ENCODE measurements around the gene RGS7BP. TPM values are rescaled to one million over a fixed set of nuclear protein-coding genes. Genes with fewer than 3 reads are reported as not detected.

The RGS7BP gene
- total and polyA plus RNA-seq, 2 experiments from 2014 or later = 0.75 to 0.77 TPM

DNA sequence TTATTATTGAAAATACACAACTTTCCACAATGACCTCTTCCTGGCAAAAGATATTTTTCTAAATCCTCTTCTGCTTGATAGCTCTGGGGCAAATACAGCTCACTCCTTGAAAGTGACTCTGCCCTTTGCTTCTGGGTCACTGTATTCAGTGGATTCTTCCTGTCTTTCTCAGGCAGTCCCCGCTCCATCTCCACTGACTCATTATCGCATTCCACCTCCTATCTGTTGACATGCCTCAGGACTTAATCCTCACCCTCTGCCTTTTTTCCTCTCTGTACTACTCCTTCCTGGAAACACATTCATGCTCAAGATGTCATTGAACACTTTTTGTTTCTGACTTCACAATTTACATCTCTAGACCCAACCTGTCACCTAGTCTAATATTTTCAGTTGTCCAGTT lies 8.4 kb upstream of the RGS7BP start:
- Histone ChIP-seq H3K4me2 (no peak overlapping the region), H3K27me3 (no peaks in the 10 kb centered on the region), H3K4me3 (no peak overlapping the region), H3K9me2 (replicated peaks; ENCODE audit: insufficient read depth) (no peaks in the 10 kb centered on the region), H3K79me2 (no peaks in the 10 kb centered on the region), H4K20me1 (ENCODE audit: insufficient read depth, poor library complexity, severe bottlenecking) (no peaks in the 10 kb centered on the region), H3K4me1 (ENCODE audit: insufficient read depth) (no peaks in the 10 kb centered on the region), H3K36me3 (replicated peaks; ENCODE audit: insufficient read depth, low read depth) (no peaks in the 10 kb centered on the region), H2AFZ (no peak overlapping the region), H3K27ac (no peak overlapping the region), H3K9me3 (ENCODE audit: low read depth) (no peaks in the 10 kb centered on the region)
- peak; percentile 46 for DNase-seq (ENCODE audit: low spot score)
- WGBS (ENCODE audit: low lambda C conversion rate, missing lambda C conversion rate) = 6% methylated on average over 2 of the region's 2 CpGs
- TF ChIP-seq CTCF (IDR thresholded peaks at IDR 0.05; ENCODE audit: poor library complexity) = no peak
- TF ChIP-seq EZH2phosphoT487 (IDR thresholded peaks at IDR 0.05; ENCODE audit: low read depth, severe bottlenecking, unreplicated experiment) = no peak
- no peak for TF ChIP-seq EZH2 (IDR thresholded peaks at IDR 0.05; ENCODE audit: borderline replicate concordance)

DNA sequence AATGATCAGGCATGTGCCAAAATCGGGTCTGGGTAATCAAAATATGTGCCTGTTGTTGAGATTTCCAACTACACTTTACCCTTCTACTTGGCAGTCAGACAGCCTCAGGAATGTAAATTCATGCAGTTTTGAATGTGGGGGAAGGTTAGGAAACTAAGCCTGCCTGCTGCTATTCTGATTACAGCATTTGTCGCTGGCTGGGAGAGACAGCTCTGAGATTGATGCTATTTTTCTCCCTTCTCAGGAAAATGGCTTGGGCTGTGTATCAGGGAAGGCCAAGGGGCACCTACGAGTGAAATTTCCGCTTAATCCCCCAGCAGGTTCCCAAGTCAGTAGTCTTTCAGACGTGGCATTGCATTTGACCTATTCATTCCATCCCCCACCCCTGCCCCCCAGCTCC lies 3.6 kb upstream of the RGS7BP start:
- Histone ChIP-seq H3K36me3 (replicated peaks; ENCODE audit: insufficient read depth, low read depth) (no peaks in the 10 kb centered on the region), H3K27ac (no peak overlapping the region), H3K4me3 (no peak overlapping the region), H3K9me3 (ENCODE audit: low read depth) (no peaks in the 10 kb centered on the region), H3K9me2 (replicated peaks; ENCODE audit: insufficient read depth) (no peaks in the 10 kb centered on the region), H3K79me2 (no peaks in the 10 kb centered on the region), H4K20me1 (ENCODE audit: insufficient read depth, poor library complexity, severe bottlenecking) (no peaks in the 10 kb centered on the region), H3K27me3 (peaks cover 34% of the 10 kb centered on the region), H2AFZ (no peak overlapping the region), H3K4me1 (ENCODE audit: insufficient read depth) (no peaks in the 10 kb centered on the region), H3K4me2 (no peak overlapping the region)
- WGBS (ENCODE audit: low lambda C conversion rate, missing lambda C conversion rate) = 45% methylated on average over 5 of the region's 5 CpGs
- TF ChIP-seq CTCF (IDR thresholded peaks at IDR 0.05; ENCODE audit: poor library complexity) (no peak), EZH2phosphoT487 (IDR thresholded peaks at IDR 0.05; ENCODE audit: low read depth, severe bottlenecking, unreplicated experiment) (no peak), EZH2 (IDR thresholded peaks at IDR 0.05; ENCODE audit: borderline replicate concordance) (no peak)
- no peak for DNase-seq (ENCODE audit: low spot score)

- Histone ChIP-seq H4K20me1 (ENCODE audit: insufficient read depth, poor library complexity, severe bottlenecking) (no peaks in the 10 kb centered on the region), H3K79me2 (no peaks in the 10 kb centered on the region), H3K4me2 (peak overlapping the region; percentile 97), H3K27me3 (peaks cover 54% of the 10 kb centered on the region), H2AFZ (peak overlapping the region; percentile 82), H3K27ac (no peak overlapping the region), H3K9me3 (ENCODE audit: low read depth) (no peaks in the 10 kb centered on the region), H3K36me3 (replicated peaks; ENCODE audit: insufficient read depth, low read depth) (no peaks in the 10 kb centered on the region), H3K4me3 (peak overlapping the region; percentile 69), H3K4me1 (ENCODE audit: insufficient read depth) (no peaks in the 10 kb centered on the region), H3K9me2 (replicated peaks; ENCODE audit: insufficient read depth) (no peaks in the 10 kb centered on the region)
- TF ChIP-seq CTCF (IDR thresholded peaks at IDR 0.05; ENCODE audit: poor library complexity) (peak; percentile 38), EZH2phosphoT487 (IDR thresholded peaks at IDR 0.05; ENCODE audit: low read depth, severe bottlenecking, unreplicated experiment) (no peak), EZH2 (IDR thresholded peaks at IDR 0.05; ENCODE audit: borderline replicate concordance) (no peak)
- WGBS (ENCODE audit: low lambda C conversion rate, missing lambda C conversion rate) = 2% methylated on average over 39 of the region's 39 CpGs
- DNase-seq (ENCODE audit: low spot score) = no peak
Measured at GRCh38 chr5:64506567-64507263, 900 bp downstream of the RGS7BP start.
